WI38 (cell line): ENCODE measurements around the gene KRT81.
"Not testable (repeated sequence)": the region's sequence is repeated elsewhere in the genome, so short reads cannot be mapped to it uniquely, and the experiment has no call there.

Experiments used
- H3K4me3 ChIP-seq: 2 replicates; pipeline ENCODE4 v1.5.1; 2011; ENCODE audit warnings: low read depth, mild to moderate bottlenecking, control low read depth, low read length
- CTCF ChIP-seq: IDR thresholded peaks from 2 replicates; pipeline ENCODE4 v1.5.1; 2012; ENCODE audit warnings: low read depth, mild to moderate bottlenecking, control low read depth, low read length

Gene KRT81

GRCh38 chr12:52261208-52261484, 30.2 kb downstream of the KRT81 start:
- no peak overlapping the region for H3K4me3 ChIP-seq
- TF ChIP-seq CTCF = no peak

GRCh38 chr12:52260361-52261207, 30.8 kb downstream of the KRT81 start:
- H3K4me3 ChIP-seq = no peak overlapping the region
- TF ChIP-seq CTCF = no peak

GRCh38 chr12:52259657-52260243, 31.6 kb downstream of the KRT81 start:
- no peak overlapping the region for H3K4me3 ChIP-seq
- no peak for TF ChIP-seq CTCF

- no peak overlapping the region for H3K4me3 ChIP-seq
- TF ChIP-seq CTCF = no peak
Measured at GRCh38 chr12:52258335-52258901, 32.9 kb downstream of the KRT81 start.

GRCh38 chr12:52257922-52258321, 33.4 kb downstream of the KRT81 start:
- H3K4me3 ChIP-seq = not testable (repeated sequence)

GRCh38 chr12:52257074-52257551, 34.2 kb downstream of the KRT81 start:
- no peak overlapping the region for H3K4me3 ChIP-seq
- no peak for TF ChIP-seq CTCF

GRCh38 chr12:52256584-52256935, 34.8 kb downstream of the KRT81 start:
- no peak for TF ChIP-seq CTCF
- no peak overlapping the region for H3K4me3 ChIP-seq
